ENCODE data around the gene RNF26. TPM values are rescaled to one million over a fixed set of nuclear protein-coding genes. Genes with fewer than 3 reads are reported as not detected.
A peak's percentile ranks its signal among the peaks of the same experiment; 100 is the strongest.

Gene RNF26
- total and polyA plus RNA-seq, 2 of the 13 experiments (the other 11 are each of a cell fraction or from before 2014, with no cell fraction given), result 11.9 to 26.3 TPM

DNA sequence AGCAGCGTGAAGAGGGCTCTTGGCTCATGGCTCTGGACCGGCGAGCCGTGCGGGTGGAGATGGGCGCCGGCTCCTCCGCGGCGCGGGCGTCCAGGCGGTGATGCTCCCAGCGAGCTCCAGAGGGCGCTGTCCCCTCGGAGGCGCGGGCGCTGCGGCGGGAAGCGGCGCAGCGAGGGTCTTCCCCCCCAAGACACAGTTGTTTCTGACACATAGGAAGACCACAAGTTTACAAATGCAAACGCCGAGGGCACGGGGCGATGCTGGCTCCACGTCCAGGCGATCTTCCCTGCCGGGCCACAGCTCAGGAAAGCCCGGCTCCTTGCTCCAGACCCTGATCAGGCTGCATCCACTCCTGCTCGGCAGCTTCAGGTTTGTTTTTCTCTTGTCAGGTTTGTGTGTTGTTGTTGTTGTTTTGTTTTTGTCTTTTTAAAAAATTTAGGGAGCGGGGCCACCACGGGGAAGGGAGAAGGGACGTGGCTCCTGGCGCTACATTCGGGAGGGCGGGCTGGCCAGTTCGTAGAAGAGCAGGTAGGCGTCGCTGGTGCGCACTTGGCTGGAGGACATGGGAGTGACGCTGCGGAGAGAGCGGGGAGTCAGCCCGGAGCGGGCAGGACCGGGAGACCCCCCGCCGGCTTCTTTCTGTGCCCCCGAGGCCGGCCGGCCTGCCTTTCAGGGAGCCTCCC lies 22.2 kb downstream of the RNF26 start:
- BruUV-seq (replicated peaks), result TSS peak; percentile 66
- Histone ChIP-seq H3K36me3 (replicated peaks in 1 of 2; ENCODE audit: control insufficient read depth in 1 of 2, insufficient read depth in 2 of 2, low read length in 2 of 2) (peaks cover 7 to 31% of the 10 kb centered on the region in 2 experiments; a peak in 4 of 5 replicates), H3K9ac (ENCODE audit: insufficient read depth, low read depth, low read length) (no peak overlapping the region), H3K27ac (ENCODE audit: extremely low read length, insufficient read depth, low read length) (no peak overlapping the region), H3K27me3 (ENCODE audit: control insufficient read depth in 1 of 2, insufficient read depth in 2 of 2, low read length in 2 of 2) (no peaks in the 10 kb centered on the region), H4K20me1 (ENCODE audit: insufficient read depth, low read length) (no peaks in the 10 kb centered on the region), H3K4me1 (ENCODE audit: insufficient read depth, low read length) (peaks cover 67% of the 10 kb centered on the region), H3K4me2 (ENCODE audit: low read depth, low read length) (no peak overlapping the region), H2AFZ (ENCODE audit: low read length) (no peak overlapping the region), H3K79me2 (ENCODE audit: insufficient read depth, low read length) (no peaks in the 10 kb centered on the region), H3K9me3 (ENCODE audit: low read length) (no peaks in the 10 kb centered on the region), H3K4me3 (replicated peaks in 1 of 3; ENCODE audit: insufficient read depth in 1 of 3, low read depth in 2 of 3, low read length in 3 of 3) (no peak overlapping the region)
- FAIRE-seq, result no peak
- DNase-seq (ENCODE audit: low spot score), result no peak
- WGBS (ENCODE audit: low lambda C conversion rate), result 96% methylated on average over 45 of the region's 54 CpGs
- ATAC-seq, result no peak
- POLR2A ChIA-PET, result interaction anchor here (4.2 kb wide), 1 partner anchor 12 kb away, joined by 16 read pairs; no protein-coding TSS in a partner anchor
- in situ Hi-C loops (cut with HindIII; ENCODE audit: extremely low pct_ligation_motif_present, low pct_unique_long_range_greater_than_20kb), result no loop called here
- TF ChIP-seq, protein P1, sequence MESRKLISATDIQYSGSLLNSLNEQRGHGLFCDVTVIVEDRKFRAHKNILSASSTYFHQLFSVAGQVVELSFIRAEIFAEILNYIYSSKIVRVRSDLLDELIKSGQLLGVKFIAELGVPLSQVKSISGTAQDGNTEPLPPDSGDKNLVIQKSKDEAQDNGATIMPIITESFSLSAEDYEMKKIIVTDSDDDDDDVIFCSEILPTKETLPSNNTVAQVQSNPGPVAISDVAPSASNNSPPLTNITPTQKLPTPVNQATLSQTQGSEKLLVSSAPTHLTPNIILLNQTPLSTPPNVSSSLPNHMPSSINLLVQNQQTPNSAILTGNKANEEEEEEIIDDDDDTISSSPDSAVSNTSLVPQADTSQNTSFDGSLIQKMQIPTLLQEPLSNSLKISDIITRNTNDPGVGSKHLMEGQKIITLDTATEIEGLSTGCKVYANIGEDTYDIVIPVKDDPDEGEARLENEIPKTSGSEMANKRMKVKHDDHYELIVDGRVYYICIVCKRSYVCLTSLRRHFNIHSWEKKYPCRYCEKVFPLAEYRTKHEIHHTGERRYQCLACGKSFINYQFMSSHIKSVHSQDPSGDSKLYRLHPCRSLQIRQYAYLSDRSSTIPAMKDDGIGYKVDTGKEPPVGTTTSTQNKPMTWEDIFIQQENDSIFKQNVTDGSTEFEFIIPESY (CRISPR knock-in tag; IDR thresholded peaks at IDR 0.05), result peak; percentile 99
- TF ChIP-seq ZNF761 (CRISPR knock-in tag; conservative IDR thresholded peaks at IDR 0.05) (no peak), ZBTB38 (CRISPR knock-in tag; IDR thresholded peaks at IDR 0.05) (0 out of 2 replicates have a peak, but pooled peaks have one; percentile 27), AGO2 (optimal IDR thresholded peaks at IDR 0.05; ENCODE audit: low read depth, low read length) (peak; percentile 26), ZKSCAN1 (IDR thresholded peaks at IDR 0.05; ENCODE audit: low read length) (no peak), CTCF (CRISPR knock-in tag; IDR thresholded peaks at IDR 0.05) (peak; percentile 42; the same call in 1 of the 2 replicates), SIN3B (IDR thresholded peaks at IDR 0.05; ENCODE audit: low read length) (no peak), HOXA3 (CRISPR knock-in tag; IDR thresholded peaks at IDR 0.05) (peak; percentile 83)
- TF ChIP-seq, protein P2, sequence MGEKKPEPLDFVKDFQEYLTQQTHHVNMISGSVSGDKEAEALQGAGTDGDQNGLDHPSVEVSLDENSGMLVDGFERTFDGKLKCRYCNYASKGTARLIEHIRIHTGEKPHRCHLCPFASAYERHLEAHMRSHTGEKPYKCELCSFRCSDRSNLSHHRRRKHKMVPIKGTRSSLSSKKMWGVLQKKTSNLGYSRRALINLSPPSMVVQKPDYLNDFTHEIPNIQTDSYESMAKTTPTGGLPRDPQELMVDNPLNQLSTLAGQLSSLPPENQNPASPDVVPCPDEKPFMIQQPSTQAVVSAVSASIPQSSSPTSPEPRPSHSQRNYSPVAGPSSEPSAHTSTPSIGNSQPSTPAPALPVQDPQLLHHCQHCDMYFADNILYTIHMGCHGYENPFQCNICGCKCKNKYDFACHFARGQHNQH (CRISPR knock-in tag; IDR thresholded peaks at IDR 0.05), result no peak
- CTCF ChIA-PET (ENCODE audit: low intra/inter-chr PET ratio, low total read pairs), result interaction anchor here (1.0 kb wide), 1 partner anchor 17 kb away, joined by 3 read pairs; no protein-coding TSS in a partner anchor
- intact Hi-C loops (cut with micrococcal nuclease; ENCODE audit: unreplicated experiment), result no loop called here
